DMS79 (cell line): Measurements from ENCODE around the gene VASH1.

ENCODE experiments used
- DNase-seq: peaks from one replicate; lab custom pipeline; 2025; lab: John Stamatoyannopoulos, UW

The VASH1 gene

GRCh38 chr14:76772300-76773187 is 11.3 kb downstream of the VASH1 start:
- DNase-seq, result no peak

- no peak for DNase-seq
Measured at GRCh38 chr14:76773188-76773885, 12.1 kb downstream of the VASH1 start.

GRCh38 chr14:76773956-76774820 is 12.9 kb downstream of the VASH1 start:
- no peak for DNase-seq

- no peak for DNase-seq
Measured at GRCh38 chr14:76774821-76775694, 13.8 kb downstream of the VASH1 start.

GRCh38 chr14:76775695-76776427 is 14.6 kb downstream of the VASH1 start:
- DNase-seq, result no peak

GRCh38 chr14:76776428-76777251 is 15.4 kb downstream of the VASH1 start:
- DNase-seq, result no peak

GRCh38 chr14:76777721-76778120 is 16.5 kb downstream of the VASH1 start:
- DNase-seq, result no peak

- DNase-seq, result no peak
Measured at GRCh38 chr14:76778546-76779215, 17.4 kb downstream of the VASH1 start.

GRCh38 chr14:76779221-76780057 is 18.2 kb downstream of the VASH1 start:
- DNase-seq, result no peak

- DNase-seq, result no peak
Measured at GRCh38 chr14:76780058-76780345, 18.7 kb downstream of the VASH1 start.

GRCh38 chr14:76780360-76780759 is 19.1 kb downstream of the VASH1 start:
- no peak for DNase-seq

- no peak for DNase-seq
Measured at GRCh38 chr14:76780875-76781647, 19.8 kb downstream of the VASH1 start.

- no peak for DNase-seq
Measured at GRCh38 chr14:76781648-76782051, 20.4 kb downstream of the VASH1 start.

- no peak for DNase-seq
Measured at GRCh38 chr14:76782115-76782884, 21.0 kb downstream of the VASH1 start.

- no peak for DNase-seq
Measured at GRCh38 chr14:76782885-76783566, 21.8 kb downstream of the VASH1 start.

- DNase-seq, result no peak
Measured at GRCh38 chr14:76784266-76784874, 23.1 kb downstream of the VASH1 start.
